Measurements from ENCODE around the gene TCEA2.

GRCh38 chr20:64069614-64070243 lies 6.7 kb downstream of the TCEA2 start:
- TF ChIP-seq CTCF (IDR thresholded peaks at IDR 0.05): peak in 2 of 4 experiments; percentile 31 to 58
- no peak for TF ChIP-seq POLR2A (IDR thresholded peaks at IDR 0.05)

All from prostate gland (tissue), 2 donors.